Measurements from ENCODE around the gene ITIH6.
"Not testable (repeated sequence)": the region's sequence is repeated elsewhere in the genome, so short reads cannot be mapped to it uniquely, and the experiment has no call there.

Gene ITIH6

GRCh38 chrX:54807524-54808108, 9.6 kb upstream of the ITIH6 start, which contains the start of gene MAGED2:
MAGED2 (plus strand) TSS chrX:54807745; CDS start chrX:54809332, 1,587 bp downstream.
- no peak for FAIRE-seq

GRCh38 chrX:54799046-54799445, 991 bp upstream of the ITIH6 start:
- FAIRE-seq (no peak), DNase-seq (ENCODE audit: low spot score) (no peak)

More at GRCh38 chrX:54807524-54808108, 9.6 kb upstream of the ITIH6 start, which contains the start of gene MAGED2:
- peak; percentile 74 for DNase-seq (ENCODE audit: low spot score)

- DNase-seq (ENCODE audit: low spot score) (no peak), FAIRE-seq (no peak)
These were observed 3.3 kb downstream of the ITIH6 start for GRCh38 chrX:54794795-54795194.

- DNase-seq (ENCODE audit: low spot score) (no peak), FAIRE-seq (no peak)
These were observed 4.0 kb downstream of the ITIH6 start for GRCh38 chrX:54794028-54794427.

- not testable (repeated sequence) for DNase-seq (ENCODE audit: low spot score); FAIRE-seq
These were observed 8.7 kb downstream of the ITIH6 start for GRCh38 chrX:54789405-54789804.

- DNase-seq (ENCODE audit: low spot score), result no peak
- no peak for FAIRE-seq
These were observed 9.6 kb downstream of the ITIH6 start for GRCh38 chrX:54788446-54788845.

GRCh38 chrX:54786967-54787366, 11.1 kb downstream of the ITIH6 start:
- no peak for FAIRE-seq
- no peak for DNase-seq (ENCODE audit: low spot score)

- no peak for DNase-seq (ENCODE audit: low spot score)
- FAIRE-seq, result no peak
These were observed 12.2 kb downstream of the ITIH6 start for GRCh38 chrX:54785901-54786300.

GRCh38 chrX:54776987-54777672, 20.9 kb downstream of the ITIH6 start:
- FAIRE-seq, result no peak
- no peak for DNase-seq (ENCODE audit: low spot score)

- DNase-seq (ENCODE audit: low spot score) (no peak), FAIRE-seq (no peak)
These were observed 22.0 kb downstream of the ITIH6 start for GRCh38 chrX:54776061-54776460.

- DNase-seq (ENCODE audit: low spot score); FAIRE-seq: not testable (repeated sequence)
These were observed 23.5 kb downstream of the ITIH6 start for GRCh38 chrX:54774391-54775094.

- no peak for FAIRE-seq
- DNase-seq (ENCODE audit: low spot score), result no peak
These were observed 39.7 kb downstream of the ITIH6 start for GRCh38 chrX:54758114-54759055.

- DNase-seq (ENCODE audit: low spot score) (no peak), FAIRE-seq (no peak)
These were observed 43.2 kb downstream of the ITIH6 start for GRCh38 chrX:54754854-54755253.

- no peak for DNase-seq (ENCODE audit: low spot score)
- FAIRE-seq, result no peak
These were observed 49.4 kb downstream of the ITIH6 start for GRCh38 chrX:54748626-54749025.

GRCh38 chrX:54747733-54748393, 50.2 kb downstream of the ITIH6 start:
- no peak for FAIRE-seq

GRCh38 chrX:54746928-54747327, 51.1 kb downstream of the ITIH6 start:
- DNase-seq (ENCODE audit: low spot score) (no peak), FAIRE-seq (no peak)

More at GRCh38 chrX:54747733-54748393, 50.2 kb downstream of the ITIH6 start:
- no peak for DNase-seq (ENCODE audit: low spot score)

GRCh38 chrX:54745676-54746075, 52.4 kb downstream of the ITIH6 start:
- no peak for FAIRE-seq
- no peak for DNase-seq (ENCODE audit: low spot score)

- not testable (repeated sequence) for DNase-seq (ENCODE audit: low spot score); FAIRE-seq
These were observed 59.5 kb downstream of the ITIH6 start for GRCh38 chrX:54738567-54738966.

- DNase-seq (ENCODE audit: low spot score); FAIRE-seq: not testable (repeated sequence)
These were observed 61.6 kb downstream of the ITIH6 start for GRCh38 chrX:54736298-54736942.

GRCh38 chrX:54721424-54721823, 76.6 kb downstream of the ITIH6 start:
- FAIRE-seq (no peak), DNase-seq (ENCODE audit: low spot score) (peak; percentile 47)
